Adipocyte (in vitro differentiated cells): ENCODE measurements around the gene BCL7A.
"Not testable (repeated sequence)": the region's sequence is repeated elsewhere in the genome, so short reads cannot be mapped to it uniquely, and the experiment has no call there.

Experiments
- DNase-seq: peaks from one replicate; pipeline ENCODE4 v3.0.0-alpha.2; 2015; ENCODE audit warnings: low read depth
- H3K27me3 ChIP-seq: replicated peaks from 2 replicates; pipeline ENCODE4 v1.7.0; 2013; ENCODE audit warnings: mild to moderate bottlenecking, low read length, moderate library complexity; ENCODE audit not compliant: control insufficient read depth, insufficient read depth
- H3K36me3 ChIP-seq: 2 replicates; pipeline ENCODE4 v1.7.0; 2013; ENCODE audit warnings: low read length, mild to moderate bottlenecking, moderate library complexity; ENCODE audit not compliant: control insufficient read depth, insufficient read depth, severe bottlenecking
- H3K4me1 ChIP-seq: 2 replicates; pipeline ENCODE4 v1.7.0; 2013; ENCODE audit warnings: mild to moderate bottlenecking, low read length, moderate library complexity; ENCODE audit not compliant: control insufficient read depth, insufficient read depth
- H3K4me3 ChIP-seq: 2 replicates; pipeline ENCODE4 v1.7.0; 2013; ENCODE audit warnings: mild to moderate bottlenecking, low read length, moderate library complexity
- H3K9ac ChIP-seq: 2 replicates; pipeline ENCODE4 v1.7.0; 2013; ENCODE audit warnings: mild to moderate bottlenecking, low read length, moderate library complexity
- H3K9me3 ChIP-seq: 2 replicates; pipeline ENCODE4 v1.7.0; 2013; ENCODE audit warnings: mild to moderate bottlenecking, low read length, moderate library complexity; ENCODE audit not compliant: control insufficient read depth

BCL7A gene

DNA sequence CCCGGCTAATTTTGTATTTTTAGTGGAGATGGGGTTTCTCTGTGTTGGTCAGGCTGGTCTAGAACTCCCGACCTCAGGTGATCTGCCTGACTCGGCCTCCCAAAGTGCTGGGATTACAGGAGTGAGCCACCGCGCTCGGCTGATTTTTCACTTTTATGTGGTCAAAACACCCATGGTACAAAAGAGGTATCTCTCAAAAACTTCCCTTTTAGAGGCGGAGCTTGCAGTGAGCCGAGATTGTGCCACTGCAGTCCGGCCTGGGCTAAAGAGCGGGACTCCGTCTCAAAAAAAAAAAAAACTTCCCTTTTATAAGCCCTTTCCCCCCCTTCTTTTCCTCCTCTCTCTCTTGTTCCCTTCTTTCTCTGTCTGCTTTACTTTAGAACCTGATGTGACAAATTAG, 83.8 kb downstream of the BCL7A start:
- not testable (repeated sequence) for H3K9ac ChIP-seq, H3K4me3 ChIP-seq, H3K9me3 ChIP-seq, DNase-seq, H3K4me1 ChIP-seq, H3K27me3 ChIP-seq, H3K36me3 ChIP-seq

DNA sequence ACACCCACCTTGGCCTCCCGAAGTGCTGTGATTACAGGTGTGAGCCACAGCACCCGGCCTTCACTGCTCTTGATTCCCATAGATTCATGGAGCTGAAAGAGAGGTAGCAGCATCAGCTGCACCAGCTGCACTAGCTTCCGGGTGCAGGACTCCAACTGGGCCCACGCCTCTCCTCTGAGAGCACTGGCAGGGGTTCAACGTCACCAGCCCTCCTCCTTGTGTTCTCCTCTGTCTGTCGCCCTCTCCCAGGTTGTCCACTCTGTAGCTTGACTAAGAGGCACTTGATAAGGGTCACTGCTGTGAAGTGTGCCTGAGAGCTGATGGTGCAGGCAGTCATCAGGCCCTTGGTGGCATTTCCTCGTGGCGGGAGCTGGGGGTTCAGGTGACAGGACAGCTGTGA, 85.2 kb downstream of the BCL7A start:
- H3K36me3 ChIP-seq: no peaks in the 10 kb centered on the region
- H3K4me1 ChIP-seq: peaks cover 10% of the 10 kb centered on the region
- no peak overlapping the region for H3K9ac ChIP-seq
- H3K9me3 ChIP-seq: no peaks in the 10 kb centered on the region
- H3K27me3 ChIP-seq: no peaks in the 10 kb centered on the region
- DNase-seq: no peak
- no peak overlapping the region for H3K4me3 ChIP-seq

DNA sequence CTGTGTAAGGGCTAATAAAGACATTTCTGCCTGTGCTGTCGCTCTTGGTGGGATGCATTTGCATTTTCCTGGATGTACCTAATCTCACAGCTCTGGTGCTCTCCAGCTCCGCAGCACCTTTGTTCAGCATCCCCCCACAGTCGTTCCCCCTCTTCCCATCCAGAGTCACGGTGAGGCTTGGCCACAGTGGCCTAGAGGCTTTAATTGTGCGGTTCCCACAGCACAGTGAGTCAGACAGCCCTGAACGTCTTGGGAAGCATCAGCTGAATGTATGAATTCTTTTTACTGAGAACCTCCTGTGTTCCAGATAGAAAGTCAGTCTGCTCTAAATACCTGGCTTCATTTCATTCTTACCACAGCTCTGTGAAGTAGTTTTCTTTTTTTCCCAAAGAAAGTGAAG, 85.6 kb downstream of the BCL7A start:
- H3K4me1 ChIP-seq: peaks cover 10% of the 10 kb centered on the region
- no peaks in the 10 kb centered on the region for H3K9me3 ChIP-seq
- H3K27me3 ChIP-seq: no peaks in the 10 kb centered on the region
- peak; percentile 48 for DNase-seq
- no peak overlapping the region for H3K4me3 ChIP-seq
- no peak overlapping the region for H3K9ac ChIP-seq
- no peaks in the 10 kb centered on the region for H3K36me3 ChIP-seq

DNA sequence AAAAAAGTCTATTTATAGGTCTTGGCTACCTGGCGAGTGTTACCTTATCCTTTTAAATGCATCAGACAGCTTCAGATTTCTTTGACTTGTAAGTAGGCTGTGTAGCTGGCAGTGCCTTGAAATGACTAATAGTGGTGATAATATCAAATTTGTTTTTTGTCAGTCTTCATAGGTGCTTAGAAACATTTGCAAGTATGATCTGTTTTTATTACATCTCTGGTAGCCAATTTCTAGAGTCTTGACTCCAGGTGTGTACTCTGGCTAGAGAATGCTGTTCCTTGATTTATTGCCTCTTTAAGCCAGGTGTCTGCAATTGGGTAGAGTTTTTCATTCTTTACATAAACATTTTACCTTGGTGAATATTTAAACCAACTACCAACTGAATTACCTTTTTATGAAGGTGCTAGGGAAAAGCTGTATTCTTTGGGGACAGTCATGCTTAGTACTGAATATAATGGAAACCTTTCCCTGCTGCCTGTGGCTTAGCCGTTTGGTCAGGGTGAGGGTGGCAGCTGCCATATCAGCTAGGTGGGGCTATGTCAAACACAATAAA, 89.5 kb downstream of the BCL7A start:
- no peaks in the 10 kb centered on the region for H3K27me3 ChIP-seq
- H3K4me1 ChIP-seq: peaks cover 10% of the 10 kb centered on the region
- H3K36me3 ChIP-seq: no peaks in the 10 kb centered on the region
- H3K9me3 ChIP-seq: no peaks in the 10 kb centered on the region
- no peak overlapping the region for H3K9ac ChIP-seq
- H3K4me3 ChIP-seq: no peak overlapping the region
- DNase-seq: no peak
